HTERT RPE-1 (cell line): Measurements from ENCODE around the gene ZNF892.
"Not testable (repeated sequence)": the region's sequence is repeated elsewhere in the genome, so short reads cannot be mapped to it uniquely, and the experiment has no call there.

ENCODE experiments used
- in situ Hi-C: fragments of 300-500 bp; cut with MboI; formaldehyde crosslinking; loops from 4 replicates; pipeline ENCODE4 v1.14.3; 2020; ENCODE audit warnings: low sequenced_read_pairs

ZNF892 gene

GRCh38 chr2:95220449-95220848 is 13.1 kb downstream of the ZNF892 start:
- in situ Hi-C loops = no loop called here

- in situ Hi-C loops = no loop called here
Measured at GRCh38 chr2:95225658-95226057, 18.3 kb downstream of the ZNF892 start.

GRCh38 chr2:95231723-95232122 is 24.4 kb downstream of the ZNF892 start:
- in situ Hi-C loops = no loop called here

- in situ Hi-C loops = no loop called here
Measured at GRCh38 chr2:95232232-95232631, 24.9 kb downstream of the ZNF892 start.

- in situ Hi-C loops = no loop called here
Measured at GRCh38 chr2:95234286-95234785, 27.0 kb downstream of the ZNF892 start.

- in situ Hi-C loops = no loop called here
Measured at GRCh38 chr2:95234816-95235215, 27.5 kb downstream of the ZNF892 start.

GRCh38 chr2:95238131-95238530 is 30.8 kb downstream of the ZNF892 start:
- in situ Hi-C loops = no loop called here

GRCh38 chr2:95240091-95240490 is 32.8 kb downstream of the ZNF892 start:
- in situ Hi-C loops = no loop called here

- in situ Hi-C loops = no loop called here
Measured at GRCh38 chr2:95240556-95240955, 33.2 kb downstream of the ZNF892 start.

GRCh38 chr2:95242084-95242483 is 34.8 kb downstream of the ZNF892 start:
- in situ Hi-C loops = not testable (repeated sequence)
